Ectodermal cell (in vitro differentiated cells): Measurements from ENCODE around the gene NHLH2.

Experiments used
- H3K27ac ChIP-seq: 2 replicates; pipeline ENCODE4 v1.7.0; 2013; ENCODE audit warnings: mild to moderate bottlenecking, low read depth, low read length; ENCODE audit not compliant: insufficient read depth, poor library complexity, severe bottlenecking
- H3K27me3 ChIP-seq: 2 replicates; pipeline ENCODE4 v1.7.0; 2013; ENCODE audit warnings: mild to moderate bottlenecking, low read length; ENCODE audit not compliant: insufficient read depth, control insufficient read depth, poor library complexity, severe bottlenecking
- H3K36me3 ChIP-seq: one replicate; pipeline ENCODE4 v1.7.0; 2013; ENCODE audit warnings: low read length; ENCODE audit not compliant: control insufficient read depth, insufficient read depth
- H3K4me1 ChIP-seq: one replicate; pipeline ENCODE4 v1.7.0; 2013; ENCODE audit warnings: low read length; ENCODE audit not compliant: control insufficient read depth, insufficient read depth
- H3K4me3 ChIP-seq: 2 replicates; pipeline ENCODE4 v1.7.0; 2013; ENCODE audit warnings: low read depth, low read length, control low read depth; ENCODE audit not compliant: insufficient read depth
- H3K9me3 ChIP-seq: 2 replicates; pipeline ENCODE4 v1.7.0; 2013; ENCODE audit warnings: mild to moderate bottlenecking, low read length, moderate library complexity; ENCODE audit not compliant: control insufficient read depth
- WGBS, 2 experiments: methylation state at CpG; one replicate each; pipeline ENCODE4 v1.1.7; 2013; ENCODE audit warnings: missing lambda C conversion rate in 2 of 2; 5-methylcytosine and 5-hydroxymethylcytosine counted together

NHLH2 gene

DNA sequence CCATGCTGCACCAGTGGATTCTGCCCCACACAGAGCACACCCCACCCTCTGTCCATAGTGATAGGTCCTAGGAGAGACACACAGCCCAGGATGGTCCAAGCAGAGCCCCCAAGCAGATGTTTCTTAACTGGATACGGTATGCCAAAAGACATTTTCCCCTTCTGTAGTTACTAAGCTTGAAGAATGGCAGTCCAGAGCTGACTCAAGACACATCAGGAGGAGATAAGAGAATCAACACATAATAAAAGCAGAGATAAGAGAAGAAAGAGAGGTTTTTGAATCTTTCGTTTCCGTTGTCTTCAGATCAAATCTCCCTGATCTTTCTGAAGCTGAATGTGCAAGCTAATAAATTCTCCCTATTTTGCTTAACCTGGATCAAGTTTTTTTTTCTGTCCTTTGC, 50.6 kb downstream of the NHLH2 start:
- no peaks in the 10 kb centered on the region for H3K9me3 ChIP-seq
- H3K27ac ChIP-seq: no peak overlapping the region
- 97 to 100% methylated on average over 3 of the region's 3 CpGs for WGBS, 2 experiments
- H3K27me3 ChIP-seq: no peaks in the 10 kb centered on the region
- H3K4me1 ChIP-seq: peaks cover 9% of the 10 kb centered on the region
- no peaks in the 10 kb centered on the region for H3K36me3 ChIP-seq
- H3K4me3 ChIP-seq: no peak overlapping the region
